HepG2 (cell line): ENCODE measurements around the gene AEBP1. TPM values are rescaled to one million over a fixed set of nuclear protein-coding genes. Genes with fewer than 3 reads are reported as not detected.

Experiments
- ATAC-seq: fragments of 200-7000 bp; cut with Tn5 transposase; 3 replicates; pipeline ENCODE4 v1.9.1; 2020; ENCODE audit warnings: mild to moderate bottlenecking, moderate library complexity
- BruUV-seq: library from RNA; stranded (reverse); fragments of 400-500 nt; replicated peaks from 2 replicates; lab custom pipeline; 2021; lab: Mats Ljungman, UMichigan
- CTCF ChIA-PET: fragments of 300-600 bp; formaldehyde crosslinking; extraction: SDS; loops from one replicate; lab custom pipeline; 2021; ENCODE audit warnings: low total read pairs, inconsistent platforms, low intra/inter-chr PET ratio; lab: Yijun Ruan, JAX
- POLR2A ChIA-PET: fragments of 350-600 bp; sonication (Branson Sonifier 250); formaldehyde crosslinking; loops from one replicate; lab custom pipeline; 2020; ENCODE audit warnings: antibody characterized with exemption, inconsistent platforms; lab: Yijun Ruan, JAX
- DNase-seq: peaks from one replicate; pipeline ENCODE4 v3.0.0-alpha.2; 2015; ENCODE audit warnings: low spot score
- FAIRE-seq: peaks from 3 replicates; lab custom pipeline; 2011; peaks lifted over from hg19 to GRCh38; lab: Jason Lieb, UNC
- H2AFZ ChIP-seq: one replicate; pipeline ENCODE4 v1.6.1; 2011; ENCODE audit warnings: low read length, inconsistent platforms
- H3K27ac ChIP-seq: fragments of 300-600 bp; 3 replicates; pipeline ENCODE4 v1.8.0; 2011; ENCODE audit warnings: mixed run types, mild to moderate bottlenecking, mixed read lengths, low read length, inconsistent platforms; ENCODE audit not compliant: insufficient read depth; ENCODE audit errors: extremely low read length
- H3K27me3 ChIP-seq, 2 experiments: fragments of 200-600 bp in 1 of 2; 2 replicates in 1 of 2; 3 replicates in 1 of 2; pipeline versions ENCODE4 v1.6.0 to v1.8.0; 2011; ENCODE audit warnings: low read length in 2 of 2, mild to moderate bottlenecking in 2 of 2, moderate library complexity in 2 of 2, inconsistent platforms in 1 of 2; ENCODE audit not compliant: insufficient read depth in 2 of 2, control insufficient read depth in 1 of 2
- H3K36me3 ChIP-seq, 2 experiments: fragments of 200-600 bp in 1 of 2; replicated peaks in 1 of 2; 2 replicates in 1 of 2; 3 replicates in 1 of 2; pipeline versions ENCODE4 v1.5.1 to v1.8.0; 2011; ENCODE audit warnings: low read length in 2 of 2, inconsistent platforms in 1 of 2; ENCODE audit not compliant: insufficient read depth in 2 of 2, control insufficient read depth in 1 of 2
- H3K4me1 ChIP-seq: 2 replicates; pipeline ENCODE4 v1.5.1; 2012; ENCODE audit warnings: low read length, inconsistent platforms; ENCODE audit not compliant: insufficient read depth
- H3K4me2 ChIP-seq: 2 replicates; pipeline ENCODE4 v1.6.0; 2011; ENCODE audit warnings: low read depth, low read length, inconsistent platforms
- H3K4me3 ChIP-seq, 3 experiments: fragments of 200-600 bp in 1 of 3; sonication (generic), shearing (Covaris generic) in 1 of 3; replicated peaks in 1 of 3; 2 replicates each; pipeline ENCODE4 v1.5.1; 2011 to 2016; ENCODE audit warnings: low read length in 3 of 3, inconsistent platforms in 2 of 3, low read depth in 2 of 3, mild to moderate bottlenecking in 2 of 3, control low read depth in 1 of 3, mixed read lengths in 1 of 3; ENCODE audit not compliant: insufficient read depth in 1 of 3
- H3K79me2 ChIP-seq: one replicate; pipeline ENCODE4 v1.6.1; 2011; ENCODE audit warnings: low read length, inconsistent platforms; ENCODE audit not compliant: insufficient read depth
- H3K9ac ChIP-seq: 2 replicates; pipeline ENCODE4 v1.6.0; 2011; ENCODE audit warnings: mild to moderate bottlenecking, low read depth, low read length, inconsistent platforms; ENCODE audit not compliant: insufficient read depth
- H3K9me3 ChIP-seq: 2 replicates; pipeline ENCODE4 v1.5.1; 2012; ENCODE audit warnings: mild to moderate bottlenecking, low read length
- H4K20me1 ChIP-seq: 2 replicates; pipeline ENCODE4 v1.6.0; 2011; ENCODE audit warnings: inconsistent platforms, mild to moderate bottlenecking, low read length, moderate library complexity; ENCODE audit not compliant: insufficient read depth
- DPF2 ChIP-seq: sonication (generic); formaldehyde crosslinking; IDR thresholded peaks from 2 replicates; pipeline ENCODE4 v1.4.0; 2020; ENCODE audit warnings: mild to moderate bottlenecking, low read depth, missing genetic modification reagents, borderline replicate concordance
- FOXO1 ChIP-seq: sonication (generic); formaldehyde crosslinking; IDR thresholded peaks from 2 replicates; pipeline ENCODE4 v1.4.0; 2020; ENCODE audit warnings: missing genetic modification reagents
- KMT2A ChIP-seq: sonication (generic); formaldehyde crosslinking; IDR thresholded peaks from 2 replicates; pipeline ENCODE4 v1.4.0; 2020; ENCODE audit warnings: missing genetic modification reagents
- MBNL3 ChIP-seq: fragments of 250-450 bp; sonication (Bioruptor Pico); conservative IDR thresholded peaks from 2 replicates; pipeline ENCODE4 v1.8.0; 2022; ENCODE audit warnings: mild to moderate bottlenecking, inconsistent platforms
- NKX3-1 ChIP-seq: sonication (generic); formaldehyde crosslinking; IDR thresholded peaks from 2 replicates; pipeline ENCODE4 v1.5.0; 2020; ENCODE audit warnings: missing genetic modification reagents
- RFXAP ChIP-seq: sonication (generic); formaldehyde crosslinking; IDR thresholded peaks from 2 replicates; pipeline ENCODE4 v1.4.0; 2020; ENCODE audit warnings: missing genetic modification reagents, borderline replicate concordance
- SP5 ChIP-seq: IDR thresholded peaks from 2 replicates; pipeline ENCODE4 v1.6.1; 2016; ENCODE audit warnings: low read depth, borderline replicate concordance
- TBX3 ChIP-seq: fragments of 450-650 bp; IDR thresholded peaks from 2 replicates; pipeline ENCODE4 v1.6.1; 2017; ENCODE audit warnings: antibody characterized with exemption, mild to moderate bottlenecking, inconsistent platforms, borderline replicate concordance
- TGIF2 ChIP-seq: IDR thresholded peaks from 2 replicates; pipeline ENCODE4 v1.6.1; 2016; ENCODE audit warnings: control low read depth, missing compliant biosample characterization
- ZNF101 ChIP-seq: sonication (generic); formaldehyde crosslinking; IDR thresholded peaks from 2 replicates; pipeline ENCODE4 v1.4.0; 2020; ENCODE audit warnings: mild to moderate bottlenecking, low read depth, missing genetic modification reagents, borderline replicate concordance
- ZNF510 ChIP-seq: sonication (generic); formaldehyde crosslinking; IDR thresholded peaks from 2 replicates; pipeline ENCODE4 v1.4.0; 2020; ENCODE audit warnings: low read depth, mild to moderate bottlenecking, missing genetic modification reagents
- ZNF572 ChIP-seq: sonication (generic); formaldehyde crosslinking; IDR thresholded peaks from 2 replicates; pipeline ENCODE4 v1.5.1; 2020; ENCODE audit warnings: mild to moderate bottlenecking, missing genetic modification reagents
- ZNF672 ChIP-seq: sonication (generic); formaldehyde crosslinking; IDR thresholded peaks from 2 replicates; pipeline ENCODE4 v1.8.1; 2022; ENCODE audit warnings: missing genetic modification reagents
- ZNF780A ChIP-seq: sonication (generic); formaldehyde crosslinking; IDR thresholded peaks from 2 replicates; pipeline ENCODE4 v1.8.0; 2022; ENCODE audit warnings: mild to moderate bottlenecking, missing genetic modification reagents, moderate library complexity
- in situ Hi-C: cut with HindIII; loops from 2 replicates; pipeline ENCODE4 v1.10.0; 2017; ENCODE audit warnings: low pct_unique_long_range_greater_than_20kb; ENCODE audit not compliant: extremely low pct_ligation_motif_present
- intact Hi-C: fragments of 100-400 bp; cut with micrococcal nuclease; formaldehyde crosslinking; loops from one replicate; pipeline ENCODE4 v1.10.0; 2022; ENCODE audit not compliant: unreplicated experiment
- polyA plus RNA-seq, 8 experiments: library from polyadenylated mRNA; depleted of rRNA in 3 of 8; stranded (reverse) in 7 of 8; unstranded in 1 of 8; fragments of >200 nt; fragmentation: Illumina TruSeq in 4 of 8; extraction: Trizol in 4 of 8; gene quantifications; 2 replicates each; pipeline versions ENCODE4 v1.2.1 to v1.2.3, GENCODE V29; 2011 to 2016; ENCODE audit warnings: low read depth in 4 of 8, missing spikeins in 1 of 8, mixed read lengths in 1 of 8; ENCODE audit not compliant: insufficient read depth in 1 of 8
- total RNA-seq, 5 experiments: library from RNA; depleted of rRNA; stranded (reverse); fragments of >200 nt; fragmentation: Illumina TruSeq; extraction: Trizol; gene quantifications; 2 replicates each; pipeline ENCODE4 v1.2.3, GENCODE V29; 2016; ENCODE audit warnings: low read depth in 1 of 5
- TF ChIP-seq, protein P1 (sequence below): sonication (generic); formaldehyde crosslinking; IDR thresholded peaks from 2 replicates; pipeline ENCODE4 v1.5.0; 2020; ENCODE audit warnings: mild to moderate bottlenecking, low read depth, missing genetic modification reagents, borderline replicate concordance
- TF ChIP-seq, protein P2 (sequence below): sonication (generic); formaldehyde crosslinking; IDR thresholded peaks from 2 replicates; pipeline ENCODE4 v1.4.0; 2020; ENCODE audit warnings: missing genetic modification reagents, low read depth, mild to moderate bottlenecking, borderline replicate concordance
- TF ChIP-seq, protein P3 (sequence below): sonication (generic); formaldehyde crosslinking; IDR thresholded peaks from 2 replicates; pipeline ENCODE4 v1.8.1; 2023; ENCODE audit warnings: mild to moderate bottlenecking, missing genetic modification reagents

AEBP1 gene
- total and polyA plus RNA-seq, 2 of the 13 experiments (the other 11 are each of a cell fraction or from before 2014, with no cell fraction given), result 0.22 to 0.55 TPM

DNA sequence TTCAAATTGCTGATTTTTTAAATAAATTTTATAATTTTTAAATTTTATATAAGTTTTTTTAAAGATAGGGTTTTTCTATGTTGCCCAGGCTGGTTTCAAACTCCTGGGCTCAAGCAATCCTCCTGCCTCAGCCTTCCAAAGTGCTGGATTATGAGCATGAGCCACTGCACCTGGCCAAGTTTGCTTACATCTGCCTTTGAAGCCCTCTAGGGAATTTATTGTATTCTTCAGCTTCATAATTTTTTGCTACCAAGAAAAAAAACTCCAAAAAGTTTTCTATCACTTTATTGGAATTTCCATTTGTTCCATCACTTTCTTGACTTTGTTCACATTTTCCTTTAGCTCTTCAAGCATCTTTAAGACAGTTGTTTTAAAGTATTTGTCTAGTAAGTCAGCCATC, 23.0 kb downstream of the AEBP1 start:
- no peaks in the 10 kb centered on the region for H3K36me3 ChIP-seq
- no peak overlapping the region for H2AFZ ChIP-seq
- H3K4me3 ChIP-seq, result no peak overlapping the region
- H3K9me3 ChIP-seq, result no peaks in the 10 kb centered on the region
- no peak overlapping the region for H3K9ac ChIP-seq
- in situ Hi-C loops, result no loop called here
- ChIA-PET CTCF (no interaction called here), POLR2A (no interaction called here)
- FAIRE-seq, result no peak
- no peak overlapping the region for H3K27ac ChIP-seq
- ATAC-seq, result no peak
- no peak for DNase-seq
- TF ChIP-seq, protein P1, sequence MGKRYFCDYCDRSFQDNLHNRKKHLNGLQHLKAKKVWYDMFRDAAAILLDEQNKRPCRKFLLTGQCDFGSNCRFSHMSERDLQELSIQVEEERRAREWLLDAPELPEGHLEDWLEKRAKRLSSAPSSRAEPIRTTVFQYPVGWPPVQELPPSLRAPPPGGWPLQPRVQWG (CRISPR knock-in tag), result no peak
- TF ChIP-seq ZNF101 (CRISPR knock-in tag) (no peak), ZNF572 (CRISPR knock-in tag) (no peak), NKX3-1 (CRISPR knock-in tag) (no peak), RFXAP (CRISPR knock-in tag) (no peak), DPF2 (CRISPR knock-in tag) (no peak), TGIF2 (CRISPR knock-in tag) (no peak), MBNL3 (CRISPR knock-in tag) (no peak), ZNF672 (no peak), FOXO1 (CRISPR knock-in tag) (no peak), ZNF780A (CRISPR knock-in tag) (no peak), KMT2A (CRISPR knock-in tag) (no peak), SP5 (CRISPR knock-in tag) (no peak), ZNF510 (no peak), TBX3 (no peak)
- TF ChIP-seq, protein P2, sequence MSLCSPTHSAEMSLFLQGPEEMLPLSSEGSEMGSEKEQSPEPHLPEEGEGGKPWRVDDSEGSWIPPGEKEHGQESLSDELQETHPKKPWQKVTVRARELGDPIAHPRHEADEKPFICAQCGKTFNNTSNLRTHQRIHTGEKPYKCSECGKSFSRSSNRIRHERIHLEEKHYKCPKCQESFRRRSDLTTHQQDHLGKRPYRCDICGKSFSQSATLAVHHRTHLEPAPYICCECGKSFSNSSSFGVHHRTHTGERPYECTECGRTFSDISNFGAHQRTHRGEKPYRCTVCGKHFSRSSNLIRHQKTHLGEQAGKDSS, result no peak
- TF ChIP-seq, protein P3, sequence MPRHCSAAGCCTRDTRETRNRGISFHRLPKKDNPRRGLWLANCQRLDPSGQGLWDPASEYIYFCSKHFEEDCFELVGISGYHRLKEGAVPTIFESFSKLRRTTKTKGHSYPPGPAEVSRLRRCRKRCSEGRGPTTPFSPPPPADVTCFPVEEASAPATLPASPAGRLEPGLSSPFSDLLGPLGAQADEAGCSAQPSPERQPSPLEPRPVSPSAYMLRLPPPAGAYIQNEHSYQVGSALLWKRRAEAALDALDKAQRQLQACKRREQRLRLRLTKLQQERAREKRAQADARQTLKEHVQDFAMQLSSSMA, result no peak
- TF ChIP-seq, all 625 proteins: peak for 0
- BruUV-seq, result no TSS peak
- intact Hi-C loops, result no loop called here
- H3K4me1 ChIP-seq, result peaks cover 45% of the 10 kb centered on the region
- H3K27me3 ChIP-seq, result peaks cover 0 to 2% of the 10 kb centered on the region in 2 experiments; a peak in 1 of 5 replicates
- peaks cover 8% of the 10 kb centered on the region for H3K79me2 ChIP-seq
- H4K20me1 ChIP-seq, result no peaks in the 10 kb centered on the region
- H3K4me2 ChIP-seq, result no peak overlapping the region
